GM19468 (cell line): Measurements from ENCODE around the gene NPFF.
"Not testable (repeated sequence)": the region's sequence is repeated elsewhere in the genome, so short reads cannot be mapped to it uniquely, and the experiment has no call there.

Source experiments
- ATAC-seq: cut with Tn5 transposase; IDR thresholded peaks from one replicate; pipeline ENCODE4 v1.9.1; 2021; ENCODE audit warnings: mild to moderate bottlenecking, moderate library complexity, moderate number of reproducible peaks; ENCODE audit not compliant: unreplicated experiment; ENCODE audit errors: extremely low read depth

Gene NPFF

DNA sequence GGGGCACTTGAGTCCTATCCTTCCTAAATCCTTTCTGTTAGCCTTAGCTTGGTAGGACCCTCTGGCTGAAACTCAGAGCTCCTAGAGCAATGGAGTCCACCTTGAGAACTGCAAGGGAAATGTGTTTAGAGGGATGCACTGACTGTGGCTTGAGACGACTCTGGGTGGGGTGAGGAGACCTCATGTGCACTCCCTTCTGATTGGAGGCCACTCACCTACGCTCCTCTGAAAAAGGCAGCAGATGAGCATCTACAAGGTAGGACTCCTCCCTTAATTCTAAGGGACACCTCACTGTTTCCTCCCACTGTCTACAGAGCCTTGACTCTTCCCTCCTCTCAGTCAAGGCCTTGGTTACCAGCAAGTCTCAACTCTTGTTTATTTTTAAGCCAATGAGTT lies 9.1 kb downstream of the NPFF start:
- no peak for ATAC-seq

DNA sequence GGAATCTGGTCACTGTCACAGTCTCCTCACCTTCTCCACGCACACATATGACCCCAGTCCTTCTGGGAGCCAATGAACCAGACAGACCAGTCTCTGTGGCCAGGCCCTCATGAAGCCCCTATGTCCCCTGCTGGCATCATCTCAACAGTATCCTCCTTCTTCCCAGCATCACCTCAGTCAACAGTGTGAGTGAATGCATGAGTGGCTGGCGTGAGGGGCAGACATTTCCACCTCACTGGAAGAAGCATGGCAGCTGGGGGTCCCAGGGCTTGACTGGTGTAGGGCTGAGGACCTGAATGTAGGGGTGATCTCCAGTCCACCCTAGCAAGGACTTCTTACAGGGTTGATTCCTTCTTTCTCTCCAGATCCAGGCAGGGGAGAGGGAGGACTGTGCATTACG lies 9.8 kb downstream of the NPFF start:
- no peak for ATAC-seq

DNA sequence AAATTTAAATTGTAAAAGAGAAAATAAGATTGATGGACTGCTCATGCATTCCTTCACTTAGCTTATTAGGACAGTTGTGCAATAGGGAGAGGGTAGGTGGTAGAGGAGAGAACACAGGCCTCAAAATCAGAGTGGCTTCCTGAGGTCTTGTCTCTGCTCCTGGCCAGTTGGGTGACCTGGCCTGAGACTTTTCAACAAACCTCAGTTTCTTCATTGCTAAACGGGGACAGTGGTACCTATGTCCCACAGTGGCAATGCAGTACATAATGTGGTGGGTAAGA lies 10.6 kb downstream of the NPFF start:
- ATAC-seq: no peak

DNA sequence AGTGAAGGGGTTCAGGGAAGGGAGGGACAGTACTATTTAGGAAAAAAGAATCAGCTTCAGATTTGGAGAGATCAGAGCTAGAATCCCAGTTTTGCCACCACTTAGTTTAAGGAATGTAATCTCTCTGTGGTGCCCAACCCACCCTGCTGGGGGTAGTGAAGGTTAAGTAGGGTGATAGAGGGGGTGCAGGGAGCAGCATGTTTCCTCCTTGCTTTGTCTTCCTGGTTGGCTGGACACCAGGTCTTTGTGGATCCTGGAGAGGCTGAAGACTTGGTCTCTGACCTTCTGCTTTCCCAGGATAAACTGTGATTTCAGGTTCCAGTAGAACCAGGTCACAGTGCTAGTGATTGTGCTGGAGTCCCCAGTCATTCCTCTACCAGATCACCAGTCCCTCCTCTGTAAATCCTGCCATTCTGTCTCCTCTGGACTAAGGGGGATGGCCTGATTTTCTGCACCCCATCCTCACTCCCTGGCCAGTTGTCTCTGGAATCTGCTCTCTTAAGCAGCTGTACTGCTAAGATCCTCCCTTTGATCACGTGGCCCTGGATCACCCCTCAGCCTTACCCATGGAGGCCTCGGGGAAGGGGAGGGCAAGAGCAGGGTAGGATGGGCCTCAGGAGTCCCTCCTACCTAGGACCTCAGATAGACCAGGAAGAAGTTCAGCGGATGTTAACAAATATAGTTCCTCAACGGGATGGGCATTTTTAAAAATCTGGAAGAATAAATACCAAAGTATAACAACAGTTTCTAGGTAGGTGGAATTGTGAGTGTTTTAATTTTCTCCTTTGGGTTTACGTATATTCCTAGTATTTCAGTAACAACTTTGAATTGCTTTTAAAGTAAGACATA lies 11.2 kb downstream of the NPFF start:
- no peak for ATAC-seq

DNA sequence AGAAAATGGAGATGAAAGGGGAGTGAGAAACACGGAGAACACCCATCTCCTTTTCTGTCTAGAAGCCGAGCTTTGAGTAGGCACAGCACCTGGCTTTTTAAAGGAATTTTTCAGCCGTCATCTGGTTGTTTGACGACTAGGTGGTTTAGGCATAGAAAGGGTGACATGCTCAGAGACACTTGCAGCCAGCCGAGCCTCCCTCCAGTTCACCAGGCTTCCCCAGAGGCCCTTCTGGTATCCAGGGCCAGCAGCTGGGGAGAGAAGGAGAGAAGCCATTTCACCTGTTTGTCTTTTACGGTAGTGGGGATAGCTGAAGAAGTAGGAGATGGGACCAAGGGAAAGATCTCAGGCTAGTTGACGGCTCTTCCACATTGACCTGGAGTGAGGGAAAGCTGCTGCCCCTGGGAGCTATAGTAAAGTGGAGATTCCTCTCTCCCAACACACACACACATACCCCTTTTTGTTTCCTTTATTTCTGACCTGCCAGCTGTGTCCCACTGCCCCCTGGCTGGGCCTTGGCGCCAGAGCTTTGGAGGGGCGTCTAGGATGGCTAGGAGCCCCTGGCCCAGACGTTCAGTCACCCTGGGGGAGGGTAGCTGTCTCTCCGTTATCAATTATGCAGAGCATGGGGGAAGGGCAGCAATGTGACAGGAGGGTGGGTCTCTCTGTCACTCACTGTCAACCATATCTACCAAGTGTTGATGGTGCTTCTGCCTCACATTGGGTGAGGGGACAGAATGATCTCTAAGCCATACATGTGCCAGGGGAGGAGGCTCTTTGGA lies 13.5 kb downstream of the NPFF start:
- ATAC-seq: no peak

DNA sequence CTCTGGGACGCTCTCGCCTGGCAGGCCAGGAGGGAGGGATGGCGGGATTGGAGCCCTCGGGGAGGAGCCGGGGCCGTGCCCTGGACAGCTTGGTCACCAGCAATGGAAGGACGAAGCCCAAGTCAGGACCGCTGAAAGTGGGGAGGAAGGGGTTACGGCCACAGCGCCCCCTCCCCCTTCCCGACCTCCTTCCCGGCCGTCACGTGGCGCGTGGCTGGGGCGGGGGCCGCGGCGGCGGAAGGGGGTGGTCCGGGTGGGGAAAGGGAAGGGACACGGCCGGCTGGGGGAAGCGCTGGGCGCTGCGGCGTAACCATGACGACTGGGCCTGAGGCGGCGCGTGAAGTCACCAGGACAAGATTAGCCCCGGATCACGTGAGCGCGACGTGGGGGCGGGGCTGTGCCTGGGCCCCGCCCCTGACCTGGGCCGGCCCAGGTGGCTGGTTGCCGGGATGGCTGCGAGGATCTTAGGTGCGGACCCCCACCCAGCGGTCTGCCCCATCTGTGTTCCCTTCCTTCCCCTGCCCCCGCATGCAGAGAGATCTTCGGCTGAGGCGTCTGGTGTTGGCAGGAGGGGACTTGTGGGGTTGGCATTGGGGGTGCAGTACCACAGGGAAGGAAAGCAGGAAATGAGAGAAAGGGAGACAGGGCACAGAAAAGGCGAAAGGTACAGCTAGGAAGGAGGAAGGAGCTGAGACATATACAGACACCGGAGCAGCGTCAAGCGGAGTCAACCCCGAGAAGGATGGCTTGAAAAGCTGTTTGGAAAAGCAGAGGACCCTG lies 14.3 kb downstream of the NPFF start:
- no peak for ATAC-seq

DNA sequence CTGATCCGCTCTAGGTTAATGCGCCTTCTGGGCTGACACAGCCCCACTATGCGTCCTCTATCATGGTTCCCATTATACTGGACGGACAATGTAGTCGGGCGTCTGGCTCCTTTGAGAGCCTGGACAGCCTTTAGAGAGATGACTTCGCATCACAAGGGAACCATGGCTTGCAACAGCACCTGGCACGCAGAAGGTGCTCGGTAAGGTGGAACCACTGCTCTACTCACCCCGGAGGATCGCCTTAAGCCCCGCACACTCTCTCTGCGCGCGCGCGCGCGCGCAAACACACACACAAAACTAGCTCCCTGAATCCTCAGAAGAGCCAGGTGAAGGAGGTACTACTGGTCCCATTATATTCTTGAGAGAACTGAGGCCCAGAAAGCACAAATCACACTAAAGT lies 15.1 kb downstream of the NPFF start:
- no peak for ATAC-seq

DNA sequence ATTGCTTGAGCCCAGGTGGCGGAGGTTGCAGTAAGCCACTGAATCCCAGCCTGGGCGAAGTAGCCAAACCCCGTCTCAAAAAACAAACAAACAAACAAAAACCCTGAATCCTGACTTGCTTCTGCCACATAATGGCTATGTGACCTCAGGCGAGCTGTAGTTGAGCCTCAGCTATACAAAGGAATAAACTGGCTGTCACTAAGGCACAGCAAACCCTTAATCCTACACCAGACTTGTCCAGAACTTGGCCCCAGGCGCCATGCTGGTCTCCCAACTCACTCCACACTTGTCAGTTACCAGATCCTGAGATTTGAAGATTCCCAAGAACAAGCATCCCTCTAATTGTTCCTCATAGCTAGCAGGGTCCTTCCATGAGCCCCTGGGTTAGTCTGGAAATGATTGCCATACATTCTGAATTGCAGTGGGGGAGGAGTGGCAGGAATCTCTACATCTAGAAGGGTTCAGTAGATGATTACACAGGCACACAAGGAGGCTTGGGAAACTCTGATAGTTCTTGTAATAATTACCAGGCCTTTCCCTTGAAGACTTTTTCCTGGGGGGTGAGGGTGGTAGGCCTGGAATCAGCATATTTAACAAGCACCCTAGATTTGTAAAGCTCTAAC lies 17.9 kb downstream of the NPFF start:
- ATAC-seq: no peak

DNA sequence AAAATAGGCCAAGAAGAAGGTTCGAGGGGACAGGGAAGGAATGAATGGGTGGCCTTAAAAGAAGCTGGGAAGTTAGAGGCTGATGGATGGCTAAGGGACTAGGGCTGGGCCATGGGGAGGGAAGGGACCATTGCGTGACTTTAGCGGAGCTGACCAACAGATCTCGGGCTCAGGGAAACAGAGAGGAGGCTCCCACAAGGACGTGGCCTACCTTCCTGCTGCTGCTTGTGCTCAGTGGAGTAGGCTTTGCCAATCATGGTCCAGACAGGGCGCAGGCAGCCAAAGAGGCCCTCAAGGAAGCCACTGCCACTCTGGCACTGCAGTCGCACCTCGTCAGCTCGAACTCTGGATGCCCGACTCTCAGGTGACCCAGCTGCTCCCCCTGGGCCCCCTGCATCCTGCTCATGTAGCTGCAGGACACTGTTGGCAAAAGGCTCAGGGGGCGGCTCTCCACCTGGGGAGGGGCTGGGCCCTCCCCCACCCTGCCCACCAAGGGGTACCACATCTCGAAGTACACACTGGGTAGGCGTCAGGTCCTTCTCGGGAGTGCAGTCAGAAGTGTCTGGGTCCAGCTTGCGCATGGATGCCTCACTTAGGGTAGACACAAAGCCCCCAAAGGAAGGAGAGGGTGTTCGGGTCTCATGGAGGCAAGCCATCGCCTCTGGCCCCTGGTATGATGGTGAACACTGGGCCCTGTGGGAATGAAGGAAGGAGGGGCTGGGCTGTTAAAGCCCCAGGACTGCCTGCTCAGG lies 20.4 kb downstream of the NPFF start:
- ATAC-seq: no peak

DNA sequence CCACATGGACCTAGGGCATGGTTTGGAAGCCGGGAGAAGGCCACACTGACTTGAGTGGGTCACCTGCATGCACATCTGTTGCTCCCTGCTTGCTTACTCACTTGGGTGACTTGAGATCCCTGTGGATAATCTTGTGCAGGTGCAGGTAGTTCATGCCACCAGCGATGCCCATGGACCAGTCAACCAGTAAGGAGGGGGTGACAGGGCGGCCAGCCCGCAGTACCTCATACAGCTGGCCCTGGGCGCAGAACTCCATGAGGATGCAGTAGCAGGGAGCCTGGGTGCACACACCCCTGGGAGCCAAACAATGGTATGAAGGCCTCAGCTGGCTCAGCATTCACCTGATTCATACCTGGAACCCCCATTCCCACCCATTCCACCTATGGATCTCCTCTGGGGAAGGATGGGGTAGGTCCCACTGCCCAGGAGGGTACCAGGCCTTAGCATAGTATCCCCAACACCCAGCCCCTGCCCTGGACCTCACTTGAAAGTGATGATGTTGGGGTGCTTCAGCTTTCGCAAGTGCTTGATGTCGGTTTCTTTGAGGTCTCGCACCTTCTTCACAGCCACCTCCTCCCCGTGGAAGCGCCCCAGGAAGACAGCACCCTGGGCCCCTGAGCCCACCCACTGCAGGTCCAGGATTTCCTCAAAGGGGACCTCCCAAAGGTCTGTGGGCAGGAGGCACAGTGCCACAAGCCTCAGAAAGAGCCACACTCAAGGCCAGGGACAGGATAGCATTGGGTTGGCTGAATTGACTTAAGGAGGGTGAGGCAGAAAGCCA lies 21.1 kb downstream of the NPFF start:
- ATAC-seq: no peak

DNA sequence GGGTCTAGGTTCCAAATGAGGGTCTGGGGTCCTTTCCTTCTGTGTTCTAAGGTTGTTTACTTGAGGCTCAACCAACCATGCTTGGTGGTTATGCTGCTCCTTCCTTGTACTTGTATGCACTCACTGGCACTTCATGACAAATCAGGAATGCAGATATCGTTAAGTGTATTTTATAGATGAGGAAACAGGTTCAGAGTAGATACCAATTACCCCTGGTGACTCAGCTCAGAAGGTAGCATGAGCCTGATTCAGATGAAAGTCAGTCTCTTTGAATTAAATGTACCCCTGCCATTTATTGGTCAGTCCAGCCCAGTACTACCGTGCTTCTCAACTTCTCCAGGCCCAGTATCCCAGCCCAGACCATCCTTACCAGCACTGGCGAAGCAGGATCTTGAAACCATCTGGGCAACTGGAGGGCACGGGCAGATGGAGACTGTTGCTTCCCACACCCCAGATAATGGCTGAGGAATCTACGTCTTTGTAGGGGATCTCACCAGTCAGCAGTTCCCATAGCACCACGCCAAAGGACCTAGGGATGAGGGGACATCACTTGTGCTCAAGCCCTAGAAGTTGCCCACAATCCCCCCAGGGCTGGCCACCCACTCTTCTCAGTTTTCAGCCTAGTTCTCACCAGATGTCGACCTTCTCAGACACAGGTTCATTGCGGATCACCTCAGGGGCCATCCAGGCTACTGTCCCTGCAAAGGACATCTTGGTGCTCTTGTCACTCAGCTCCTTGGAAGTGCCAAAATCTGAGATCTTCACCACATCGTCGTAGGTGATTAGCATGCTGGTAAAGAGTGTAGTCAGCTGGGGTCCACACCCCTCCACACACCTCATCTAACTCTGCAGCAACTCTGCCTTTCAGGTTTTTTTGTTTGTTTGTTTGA lies 22.4 kb downstream of the NPFF start:
- no peak for ATAC-seq

DNA sequence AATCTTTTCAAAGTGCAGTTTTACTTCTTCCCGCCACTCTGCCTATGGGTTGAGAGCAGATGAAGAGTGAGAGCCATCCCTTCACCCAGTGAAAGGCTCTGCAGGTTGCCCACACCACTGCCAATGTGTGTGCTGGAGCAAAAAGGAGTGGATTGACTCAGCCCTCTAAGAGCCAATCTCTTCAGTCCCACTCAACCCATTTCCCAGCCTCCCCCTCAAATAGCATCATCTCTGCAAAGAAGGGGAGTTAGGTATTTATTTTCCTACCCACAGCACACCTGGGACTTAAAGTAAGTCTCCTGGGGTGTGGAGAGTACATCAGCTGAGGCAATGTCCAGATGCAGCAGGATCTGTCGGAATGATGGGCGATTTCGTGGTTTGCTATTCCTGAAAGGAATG lies 23.3 kb downstream of the NPFF start:
- ATAC-seq: no peak

DNA sequence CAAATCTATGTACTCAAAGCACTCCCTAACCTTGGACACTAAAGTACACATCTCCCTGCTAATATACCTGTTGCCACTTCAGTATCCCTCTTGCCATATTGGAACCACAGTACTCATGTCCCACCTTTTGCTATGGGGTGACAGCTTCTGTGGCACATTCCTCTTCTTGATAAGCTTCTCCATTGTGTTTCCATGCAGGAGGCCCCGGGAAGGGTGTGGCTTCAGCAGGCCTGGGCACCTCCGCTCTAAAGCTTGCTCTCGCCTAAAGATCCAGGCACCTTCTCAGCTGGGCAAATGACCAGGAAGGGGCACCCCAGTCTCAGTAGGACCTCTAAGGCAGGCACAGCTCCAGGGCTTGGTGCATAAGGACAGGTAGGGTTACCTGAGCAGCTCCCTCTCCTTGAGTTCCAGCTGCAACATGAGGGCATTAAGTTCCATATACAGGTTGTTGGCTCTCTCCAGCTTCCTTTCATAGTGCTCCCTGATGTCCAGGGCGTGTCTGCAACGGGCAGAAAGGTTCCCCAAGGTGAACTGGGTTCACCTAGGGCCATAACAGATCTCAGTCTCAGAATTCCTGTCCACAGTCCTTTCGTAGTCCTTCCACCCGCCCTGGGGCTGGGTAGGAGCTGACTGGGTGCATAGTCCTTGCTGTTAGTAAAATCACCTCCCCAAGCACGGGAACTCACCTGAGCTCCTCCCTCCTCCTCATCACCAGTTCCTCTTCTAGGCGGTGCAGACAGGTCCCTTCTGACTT lies 23.9 kb downstream of the NPFF start:
- ATAC-seq: no peak

DNA sequence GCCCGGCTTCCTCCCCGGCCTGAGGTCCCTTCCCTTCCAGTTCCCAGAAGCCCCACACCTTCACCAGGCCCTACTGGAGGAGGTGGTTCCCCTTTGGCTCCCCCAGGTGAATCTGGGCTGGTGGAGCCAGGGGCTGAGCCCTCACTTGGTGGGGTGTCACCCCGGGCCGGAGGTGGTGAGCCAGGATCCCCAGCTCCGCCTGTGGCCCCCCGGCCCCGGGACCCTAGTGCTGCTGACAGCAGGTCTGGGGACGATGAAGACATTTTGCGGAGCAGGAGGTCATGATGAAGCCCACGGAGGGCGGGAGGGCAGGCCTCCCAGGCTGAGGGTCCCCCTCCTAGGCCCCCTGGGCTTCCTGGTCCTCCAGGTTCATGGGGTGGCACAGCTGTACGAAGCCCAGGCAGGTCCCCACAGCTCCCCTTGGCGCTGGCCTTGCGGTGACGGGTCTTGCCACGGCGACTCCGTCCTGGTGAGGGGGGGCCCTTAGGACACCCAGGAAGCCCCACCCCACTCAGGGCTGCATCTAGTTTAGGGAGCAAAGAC lies 24.6 kb downstream of the NPFF start:
- no peak for ATAC-seq

DNA sequence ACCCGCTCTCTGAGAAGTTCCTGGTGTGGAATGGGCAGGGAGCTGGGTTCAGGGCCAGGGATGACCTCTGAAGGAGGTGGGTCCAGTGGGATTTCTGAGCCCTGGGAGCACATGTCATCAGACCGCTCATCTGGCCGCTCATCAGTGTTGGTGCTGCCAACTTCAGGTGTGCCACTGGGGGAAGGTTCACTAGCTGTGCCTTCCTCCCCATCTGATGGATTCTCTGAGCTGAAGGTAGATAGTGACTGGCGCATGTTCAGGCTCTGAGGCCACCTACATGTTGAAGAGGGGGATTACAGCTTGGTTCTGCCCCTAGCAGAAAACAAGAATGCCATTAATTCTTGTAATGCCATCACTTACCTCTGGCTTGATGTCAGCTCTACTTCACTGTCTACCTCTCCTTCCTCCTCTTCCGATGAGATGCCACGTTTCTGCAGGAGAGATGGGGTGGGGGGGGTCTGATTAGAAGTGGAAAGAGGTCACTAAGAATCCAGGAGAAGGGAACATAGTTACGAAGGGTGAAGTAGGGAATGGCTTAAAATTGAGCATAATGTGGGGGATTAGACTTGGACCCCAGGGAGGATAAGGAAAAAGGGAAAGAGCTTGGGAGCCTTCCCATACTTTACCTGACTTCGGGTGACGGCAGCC lies 25.2 kb downstream of the NPFF start:
- no peak for ATAC-seq

DNA sequence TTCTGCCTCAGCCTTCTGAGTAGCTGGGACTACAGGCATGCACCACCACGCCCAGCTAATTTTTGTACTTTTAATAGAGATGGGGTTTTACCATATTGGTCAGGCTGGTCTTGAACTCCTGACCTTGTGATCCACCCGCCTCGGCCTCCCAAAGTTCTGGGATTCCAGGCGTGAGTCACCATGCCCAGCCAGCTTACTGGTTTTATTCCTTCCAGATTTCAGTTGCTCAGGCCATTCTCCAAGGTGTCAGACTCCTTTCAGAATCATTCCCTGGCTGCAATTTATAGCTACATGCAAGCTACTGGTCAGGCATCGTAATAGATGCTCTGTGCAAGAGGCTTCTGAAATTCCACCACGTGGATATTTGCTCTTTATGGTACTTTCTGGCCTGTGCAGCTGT lies 25.8 kb downstream of the NPFF start:
- ATAC-seq: not testable (repeated sequence)
